K562 (cell line): ENCODE results near the gene CLIC1. TPM values are rescaled to one million over a fixed set of nuclear protein-coding genes. Genes with fewer than 3 reads are reported as not detected.

ENCODE experiments used
- COPS2 ChIP-seq: fragments of 450-650 bp; conservative IDR thresholded peaks from 2 replicates; pipeline ENCODE4 v1.6.1; 2016; ENCODE audit warnings: mild to moderate bottlenecking, moderate library complexity
- CTBP1 ChIP-seq: fragments of 450-650 bp; IDR thresholded peaks from 2 replicates; pipeline ENCODE4 v1.6.1; 2016; ENCODE audit warnings: borderline replicate concordance
- ELF1 ChIP-seq: fragments of 200-800 bp; sonication (Bioruptor generic); IDR thresholded peaks from 2 replicates; pipeline ENCODE4 v1.6.1; 2016; ENCODE audit warnings: missing genetic modification characterization, missing compliant biosample characterization
- FOSL1 ChIP-seq: fragments of 200-800 bp; sonication (Bioruptor generic); conservative IDR thresholded peaks from 2 replicates; pipeline ENCODE4 v1.6.1; 2016; ENCODE audit warnings: missing genetic modification characterization, missing compliant biosample characterization
- GABPB1 ChIP-seq: sonication (generic); formaldehyde crosslinking; IDR thresholded peaks from 2 replicates; pipeline ENCODE4 v1.8.0; 2022; ENCODE audit warnings: mild to moderate bottlenecking, missing genetic modification reagents
- GTF2B ChIP-seq: IDR thresholded peaks from 2 replicates; pipeline ENCODE4 v1.6.1; 2011; ENCODE audit not compliant: insufficient read length; ENCODE audit errors: extremely low read depth
- HDAC8 ChIP-seq: fragments of 450-650 bp; IDR thresholded peaks from 2 replicates; pipeline ENCODE4 v1.6.1; 2016; ENCODE audit warnings: mild to moderate bottlenecking, missing genetic modification characterization, moderate library complexity, missing compliant biosample characterization
- MCM7 ChIP-seq, 2 experiments: fragments of 450-650 bp; IDR thresholded peaks; 2 replicates each; pipeline ENCODE4 v1.6.1; 2016 to 2018
- MED1 ChIP-seq: sonication (generic); formaldehyde crosslinking; IDR thresholded peaks from 2 replicates; pipeline ENCODE4 v1.8.1; 2023; ENCODE audit warnings: missing genetic modification reagents, borderline replicate concordance
- MEF2D ChIP-seq: conservative IDR thresholded peaks from 2 replicates; pipeline ENCODE4 v1.6.1; 2016; ENCODE audit warnings: low read depth, missing genetic modification characterization, missing compliant biosample characterization
- NFYB ChIP-seq: IDR thresholded peaks from 2 replicates; pipeline ENCODE4 v1.6.1; 2011; ENCODE audit warnings: mild to moderate bottlenecking, moderate library complexity; ENCODE audit not compliant: insufficient read length; ENCODE audit errors: extremely low read depth
- PRPF4 ChIP-seq: fragments of 200-400 bp; formaldehyde crosslinking; IDR thresholded peaks from one replicate; pipeline ENCODE4 v1.6.1; 2017; ENCODE audit warnings: low read length, low read depth, mild to moderate bottlenecking; ENCODE audit not compliant: insufficient read depth, poor library complexity, severe bottlenecking
- RHOXF2B ChIP-seq: fragments of 250-450 bp; sonication (Bioruptor Pico); conservative IDR thresholded peaks from 2 replicates; pipeline ENCODE4 v1.5.1; 2021
- TEAD2 ChIP-seq: fragments of 450-650 bp; IDR thresholded peaks from 2 replicates; pipeline ENCODE4 v1.6.1; 2016; ENCODE audit warnings: missing genetic modification characterization, control low read depth, missing compliant biosample characterization
- ZBTB40 ChIP-seq, 2 experiments: fragments of 450-650 bp in 1 of 2; sonication (generic) in 1 of 2; formaldehyde crosslinking in 1 of 2; IDR thresholded peaks; 2 replicates each; pipeline versions ENCODE4 v1.7.1 to v1.9.0; 2016 to 2022; ENCODE audit warnings: inconsistent platforms in 1 of 2, mild to moderate bottlenecking in 1 of 2, missing genetic modification reagents in 1 of 2
- ZNF197 ChIP-seq: fragments of 200-800 bp; sonication (Bioruptor generic); IDR thresholded peaks from 2 replicates; pipeline ENCODE4 v1.6.1; 2016; ENCODE audit warnings: low read depth, missing genetic modification characterization, missing compliant biosample characterization
- ZNF445 ChIP-seq: fragments of 250-450 bp; sonication (Bioruptor Pico); IDR thresholded peaks from 2 replicates; pipeline ENCODE4 v1.4.0; 2020; ENCODE audit warnings: low read depth, mild to moderate bottlenecking, moderate library complexity
- ZNF668 ChIP-seq: fragments of 250-450 bp; sonication (Bioruptor Pico); IDR thresholded peaks from 2 replicates; pipeline ENCODE4 v1.8.0; 2022; ENCODE audit warnings: mild to moderate bottlenecking, inconsistent platforms
- ZNF778 ChIP-seq: fragments of 450-650 bp; formaldehyde crosslinking; IDR thresholded peaks from 2 replicates; pipeline ENCODE4 v1.4.0; 2020; ENCODE audit warnings: mild to moderate bottlenecking, moderate library complexity
- polyA plus RNA-seq, 8 experiments: library from polyadenylated mRNA; depleted of rRNA in 4 of 8; stranded (reverse) in 5 of 8; unstranded in 3 of 8; fragments of >200 nt; fragmentation: Nextera tagmentation in 2 of 8; fragmentation: Illumina TruSeq in 1 of 8; extraction: Ambion mirVana in 2 of 8; extraction: Trizol in 1 of 8; gene quantifications; 2 replicates each; pipeline versions ENCODE4 v1.2.1 to v1.2.3, GENCODE V29; 2011 to 2014; ENCODE audit warnings: inconsistent platforms in 1 of 8, missing spikeins in 1 of 8
- total RNA-seq, 7 experiments: library from RNA; depleted of rRNA in 6 of 7; stranded (reverse); fragments of >200 nt in 6 of 7; fragmentation: Illumina TruSeq in 2 of 7; extraction: Trizol in 2 of 7; gene quantifications; 2 replicates each; pipeline versions ENCODE4 v1.2.1 to v1.2.3, GENCODE V29; 2011 to 2021; ENCODE audit warnings: low replicate concordance in 1 of 7

The CLIC1 gene
- total and polyA plus RNA-seq, 9 of the 15 experiments (the other 6 are each of a cell fraction or from before 2014, with no cell fraction given): 1,267 to 2,419 (median 1,808) TPM

- no peak for TF ChIP-seq ZNF668 (CRISPR knock-in tag)
- TF ChIP-seq MCM7 (IDR thresholded peaks at IDR 0.05): no peak
- TF ChIP-seq PRPF4: peak; percentile 28
- TF ChIP-seq ELF1 (tag): no peak
- TF ChIP-seq HDAC8 (tag): no peak
- TF ChIP-seq ZNF778 (CRISPR knock-in tag): no peak
- no peak for TF ChIP-seq NFYB
- TF ChIP-seq COPS2: no peak
- TF ChIP-seq ZNF197 (CRISPR knock-in tag): no peak
- no peak; the same call in 1 of the 2 replicates for TF ChIP-seq ZNF445 (CRISPR knock-in tag)
- no peak for TF ChIP-seq TEAD2
- no peak for TF ChIP-seq GABPB1 (CRISPR knock-in tag)
- TF ChIP-seq MED1 (CRISPR knock-in tag): no peak
- no peak for TF ChIP-seq FOSL1 (tag)
- no peak for TF ChIP-seq CTBP1
- TF ChIP-seq RHOXF2B (CRISPR knock-in tag): no peak
- TF ChIP-seq ZBTB40 (IDR thresholded peaks at IDR 0.05): no peak
- no peak for TF ChIP-seq ZBTB40 (CRISPR knock-in tag; IDR thresholded peaks at IDR 0.05)
- no peak for TF ChIP-seq GTF2B
- no peak for TF ChIP-seq MEF2D (tag)
Observed at GRCh38 chr6:31728767-31729514, 7.4 kb downstream of the CLIC1 start, which contains the start of gene DDAH2 (continued).
